ENCODE results near the gene DNAAF1. TPM values are rescaled to one million over a fixed set of nuclear protein-coding genes. Genes with fewer than 3 reads are reported as not detected.
"Not testable (repeated sequence)": the region's sequence is repeated elsewhere in the genome, so short reads cannot be mapped to it uniquely, and the experiment has no call there.

Gene DNAAF1
- total RNA-seq, 3 donors from 2014 or later = 1.2 to 9.5 TPM; not detected in 1

GRCh38 chr16:84212631-84213030, 67.5 kb downstream of the DNAAF1 start:
- no peak for TF ChIP-seq POLR2AphosphoS5 (IDR thresholded peaks at IDR 0.05)
- TF ChIP-seq CTCF (IDR thresholded peaks at IDR 0.05) = no peak
- TF ChIP-seq POLR2A (IDR thresholded peaks at IDR 0.05) = no peak
- intact Hi-C loops (cut with DNase I; ENCODE audit: low total_unique reads) = no loop called here
- Histone ChIP-seq H3K27ac (no peak overlapping the region), H3K27me3 (no peaks in the 10 kb centered on the region), H3K4me1 (no peaks in the 10 kb centered on the region), H3K36me3 (no peaks in the 10 kb centered on the region), H3K4me3 (no peak overlapping the region), H3K9me3 (no peaks in the 10 kb centered on the region)
- no peak for DNase-seq (ENCODE audit: low spot score in 2 of 2)

- no peaks in the 10 kb centered on the region for H3K27me3 ChIP-seq
- H3K36me3 ChIP-seq = no peaks in the 10 kb centered on the region
- intact Hi-C loops (cut with DNase I; ENCODE audit: low total_unique reads) = loop anchor here (2.0 kb wide), 1 partner anchor 56 kb away; no protein-coding TSS in a partner anchor
- no peak for DNase-seq (ENCODE audit: low spot score in 2 of 2)
- H3K9me3 ChIP-seq = no peaks in the 10 kb centered on the region
- no peaks in the 10 kb centered on the region for H3K4me1 ChIP-seq
- no peak overlapping the region for H3K4me3 ChIP-seq
- no peak overlapping the region for H3K27ac ChIP-seq
- TF ChIP-seq POLR2AphosphoS5 (IDR thresholded peaks at IDR 0.05) (no peak), CTCF (IDR thresholded peaks at IDR 0.05) (no peak), POLR2A (IDR thresholded peaks at IDR 0.05) (no peak)
Measured at GRCh38 chr16:84214451-84215066, 69.5 kb downstream of the DNAAF1 start.

GRCh38 chr16:84215531-84215930, 70.4 kb downstream of the DNAAF1 start:
- H3K4me3 ChIP-seq = no peak overlapping the region
- H3K27me3 ChIP-seq = no peaks in the 10 kb centered on the region
- TF ChIP-seq CTCF (IDR thresholded peaks at IDR 0.05) (no peak), POLR2AphosphoS5 (IDR thresholded peaks at IDR 0.05) (no peak), POLR2A (IDR thresholded peaks at IDR 0.05) (no peak)
- H3K36me3 ChIP-seq = no peaks in the 10 kb centered on the region
- DNase-seq (ENCODE audit: low spot score in 2 of 2) = no peak
- H3K9me3 ChIP-seq = no peaks in the 10 kb centered on the region
- no peak overlapping the region for H3K27ac ChIP-seq
- intact Hi-C loops (cut with DNase I; ENCODE audit: low total_unique reads) = loop anchor here (2.0 kb wide), 1 partner anchor 57 kb away; no protein-coding TSS in a partner anchor
- H3K4me1 ChIP-seq = no peaks in the 10 kb centered on the region

GRCh38 chr16:84216144-84216543, 71.0 kb downstream of the DNAAF1 start:
- H3K4me1 ChIP-seq; H3K27me3 ChIP-seq; H3K27ac ChIP-seq; intact Hi-C loops (cut with DNase I; ENCODE audit: low total_unique reads); DNase-seq (ENCODE audit: low spot score in 2 of 2); H3K36me3 ChIP-seq; H3K4me3 ChIP-seq; H3K9me3 ChIP-seq: not testable (repeated sequence)

- Histone ChIP-seq H3K36me3 (no peaks in the 10 kb centered on the region), H3K4me3 (no peak overlapping the region), H3K9me3 (no peaks in the 10 kb centered on the region), H3K4me1 (no peaks in the 10 kb centered on the region), H3K27me3 (no peaks in the 10 kb centered on the region), H3K27ac (no peak overlapping the region)
- TF ChIP-seq POLR2A (IDR thresholded peaks at IDR 0.05) = no peak
- no peak for TF ChIP-seq POLR2AphosphoS5 (IDR thresholded peaks at IDR 0.05)
- no peak for TF ChIP-seq CTCF (IDR thresholded peaks at IDR 0.05)
- no peak for DNase-seq (ENCODE audit: low spot score in 2 of 2)
- intact Hi-C loops (cut with DNase I; ENCODE audit: low total_unique reads) = no loop called here
Measured at GRCh38 chr16:84218176-84218823, 73.2 kb downstream of the DNAAF1 start.
